ENCODE data around the gene COX5B.

The COX5B gene

DNA sequence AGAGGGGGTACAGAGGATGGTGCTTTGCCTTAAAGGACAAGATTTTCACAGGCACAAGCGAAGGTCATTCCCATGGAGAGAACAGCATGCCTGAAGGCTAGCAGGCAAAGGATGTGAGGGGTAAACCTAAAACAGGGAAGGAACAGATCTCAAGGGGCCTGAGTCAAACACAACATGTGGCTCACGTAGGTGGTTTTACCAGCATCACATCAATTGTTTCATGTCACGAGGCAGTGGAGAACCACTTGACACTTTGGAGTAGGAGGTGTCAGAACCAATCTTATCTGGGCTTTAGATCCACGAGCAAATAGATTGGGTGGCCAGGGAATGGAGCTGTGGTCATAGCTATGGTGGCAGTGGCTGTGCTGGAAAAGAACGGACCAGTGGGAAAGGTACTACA is 8.4 kb downstream of the COX5B start:
- H3K27ac ChIP-seq (ENCODE audit: poor library complexity, severe bottlenecking), result no peak overlapping the region
- H3K36me3 ChIP-seq (ENCODE audit: low read depth), result peaks cover 28% of the 10 kb centered on the region
- no peak overlapping the region for H3K4me3 ChIP-seq (ENCODE audit: severe bottlenecking)
- H3K9me3 ChIP-seq (ENCODE audit: severe bottlenecking), result no peaks in the 10 kb centered on the region
- TF ChIP-seq, protein P1, sequence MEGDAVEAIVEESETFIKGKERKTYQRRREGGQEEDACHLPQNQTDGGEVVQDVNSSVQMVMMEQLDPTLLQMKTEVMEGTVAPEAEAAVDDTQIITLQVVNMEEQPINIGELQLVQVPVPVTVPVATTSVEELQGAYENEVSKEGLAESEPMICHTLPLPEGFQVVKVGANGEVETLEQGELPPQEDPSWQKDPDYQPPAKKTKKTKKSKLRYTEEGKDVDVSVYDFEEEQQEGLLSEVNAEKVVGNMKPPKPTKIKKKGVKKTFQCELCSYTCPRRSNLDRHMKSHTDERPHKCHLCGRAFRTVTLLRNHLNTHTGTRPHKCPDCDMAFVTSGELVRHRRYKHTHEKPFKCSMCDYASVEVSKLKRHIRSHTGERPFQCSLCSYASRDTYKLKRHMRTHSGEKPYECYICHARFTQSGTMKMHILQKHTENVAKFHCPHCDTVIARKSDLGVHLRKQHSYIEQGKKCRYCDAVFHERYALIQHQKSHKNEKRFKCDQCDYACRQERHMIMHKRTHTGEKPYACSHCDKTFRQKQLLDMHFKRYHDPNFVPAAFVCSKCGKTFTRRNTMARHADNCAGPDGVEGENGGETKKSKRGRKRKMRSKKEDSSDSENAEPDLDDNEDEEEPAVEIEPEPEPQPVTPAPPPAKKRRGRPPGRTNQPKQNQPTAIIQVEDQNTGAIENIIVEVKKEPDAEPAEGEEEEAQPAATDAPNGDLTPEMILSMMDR (IDR thresholded peaks at IDR 0.05; ENCODE audit: poor library complexity, severe bottlenecking), result no peak
- ATAC-seq (ENCODE audit: low read depth), result no peak
- no peak for DNase-seq (ENCODE audit: low spot score)
- no peaks in the 10 kb centered on the region for H3K27me3 ChIP-seq (ENCODE audit: insufficient read depth, poor library complexity, severe bottlenecking)
- H3K4me1 ChIP-seq (ENCODE audit: insufficient read depth, poor library complexity, severe bottlenecking), result no peaks in the 10 kb centered on the region

DNA sequence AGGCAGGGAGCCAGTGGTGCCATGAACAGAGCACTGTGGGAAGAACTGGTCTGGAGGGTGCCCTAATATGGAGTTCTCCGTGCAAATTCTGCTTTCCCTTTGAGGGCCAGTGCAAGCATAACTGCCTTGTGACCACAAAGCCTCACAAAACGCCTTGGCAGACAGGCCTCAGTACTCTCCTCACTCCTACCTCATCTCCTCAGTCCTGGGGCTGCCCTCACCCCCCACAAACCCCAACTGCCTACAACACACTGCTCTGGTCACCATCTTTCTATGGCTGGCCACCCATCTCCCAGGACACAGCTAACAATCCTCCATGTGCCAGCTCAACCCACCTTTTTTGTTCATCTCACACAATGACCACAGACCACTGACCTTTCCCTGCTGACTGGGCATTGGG is 8.9 kb downstream of the COX5B start:
- H3K9me3 ChIP-seq (ENCODE audit: severe bottlenecking), result no peaks in the 10 kb centered on the region
- no peak overlapping the region for H3K27ac ChIP-seq (ENCODE audit: poor library complexity, severe bottlenecking)
- ATAC-seq (ENCODE audit: low read depth) (no peak), DNase-seq (ENCODE audit: low spot score) (no peak)
- TF ChIP-seq, protein P1 (IDR thresholded peaks at IDR 0.05; ENCODE audit: poor library complexity, severe bottlenecking), result no peak
- peaks cover 28% of the 10 kb centered on the region for H3K36me3 ChIP-seq (ENCODE audit: low read depth)
- no peaks in the 10 kb centered on the region for H3K27me3 ChIP-seq (ENCODE audit: insufficient read depth, poor library complexity, severe bottlenecking)
- H3K4me1 ChIP-seq (ENCODE audit: insufficient read depth, poor library complexity, severe bottlenecking), result no peaks in the 10 kb centered on the region
- no peak overlapping the region for H3K4me3 ChIP-seq (ENCODE audit: severe bottlenecking)

DNA sequence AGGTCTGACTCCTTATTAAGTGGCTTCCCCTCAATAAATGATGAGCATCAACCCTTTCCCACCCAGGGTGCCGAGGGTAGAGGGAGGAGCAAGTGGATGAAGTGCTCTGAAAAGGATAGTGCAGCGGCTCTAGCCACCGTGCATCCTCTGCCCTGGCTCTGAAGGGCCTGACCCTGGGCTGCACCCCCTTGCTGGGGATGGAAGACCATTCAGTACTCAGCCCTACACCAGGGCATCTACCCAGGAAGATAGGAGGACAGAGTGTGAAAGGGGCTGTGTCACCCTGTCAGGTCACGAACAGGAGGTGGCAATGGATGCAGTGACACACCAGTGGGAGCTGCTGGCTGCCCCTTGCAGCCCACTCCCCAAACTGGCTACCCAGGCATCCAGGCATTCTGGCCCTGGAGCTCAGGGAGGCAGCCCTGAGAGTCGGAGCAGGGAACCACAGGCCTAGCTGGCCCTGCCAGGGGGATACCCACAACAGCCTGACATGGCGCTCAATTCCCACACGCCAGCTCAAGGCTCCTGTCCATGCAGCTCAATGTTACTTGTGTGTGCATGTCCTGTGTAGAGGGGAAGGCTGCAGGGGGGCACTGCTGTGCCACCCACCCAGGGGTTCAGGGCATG is 10.4 kb downstream of the COX5B start:
- Histone ChIP-seq H3K4me3 (ENCODE audit: severe bottlenecking) (no peak overlapping the region), H3K27ac (ENCODE audit: poor library complexity, severe bottlenecking) (no peak overlapping the region), H3K27me3 (ENCODE audit: insufficient read depth, poor library complexity, severe bottlenecking) (no peaks in the 10 kb centered on the region), H3K36me3 (ENCODE audit: low read depth) (peaks cover 35% of the 10 kb centered on the region), H3K4me1 (ENCODE audit: insufficient read depth, poor library complexity, severe bottlenecking) (no peaks in the 10 kb centered on the region), H3K9me3 (ENCODE audit: severe bottlenecking) (no peaks in the 10 kb centered on the region)
- no peak for ATAC-seq (ENCODE audit: low read depth)
- no peak for DNase-seq (ENCODE audit: low spot score)
- TF ChIP-seq, protein P1 (IDR thresholded peaks at IDR 0.05; ENCODE audit: poor library complexity, severe bottlenecking), result no peak

DNA sequence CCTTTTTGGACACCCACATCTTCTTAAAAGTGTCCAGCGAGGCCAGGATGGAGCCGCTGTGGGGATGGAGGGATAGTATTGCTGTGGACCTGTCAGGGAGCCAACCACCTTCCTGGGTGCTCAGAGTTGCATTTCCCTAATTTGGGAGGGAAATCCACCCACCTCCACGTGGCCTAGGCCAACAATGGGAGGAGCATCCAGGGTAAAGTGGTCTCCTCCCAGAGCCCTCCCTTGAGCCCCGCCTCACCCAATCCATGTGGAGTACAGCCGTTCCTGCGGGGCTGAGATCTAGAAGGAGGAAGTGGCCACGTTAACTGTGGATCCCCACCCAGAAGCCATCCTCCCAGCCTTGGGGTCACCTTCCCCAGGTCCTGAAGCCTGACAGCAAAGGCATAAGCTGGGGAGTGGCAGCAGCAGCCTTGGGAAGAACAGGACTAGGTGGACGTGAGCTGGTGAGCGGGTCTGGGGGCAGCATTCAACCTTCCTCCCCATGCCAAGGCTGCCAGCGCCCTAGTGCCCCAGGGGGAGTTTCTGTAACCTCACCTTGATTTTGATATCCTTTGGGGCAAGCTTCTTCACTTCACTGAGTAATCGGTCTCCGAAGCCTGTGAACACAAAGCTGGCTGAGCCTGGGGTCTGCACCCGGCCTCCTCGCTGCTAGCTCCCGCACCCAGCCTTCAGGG is 11.2 kb downstream of the COX5B start:
- H3K4me1 ChIP-seq (ENCODE audit: insufficient read depth, poor library complexity, severe bottlenecking), result no peaks in the 10 kb centered on the region
- DNase-seq (ENCODE audit: low spot score) (no peak), ATAC-seq (ENCODE audit: low read depth) (no peak)
- TF ChIP-seq, protein P1 (IDR thresholded peaks at IDR 0.05; ENCODE audit: poor library complexity, severe bottlenecking), result no peak
- H3K36me3 ChIP-seq (ENCODE audit: low read depth), result peaks cover 41% of the 10 kb centered on the region
- H3K27me3 ChIP-seq (ENCODE audit: insufficient read depth, poor library complexity, severe bottlenecking), result no peaks in the 10 kb centered on the region
- H3K4me3 ChIP-seq (ENCODE audit: severe bottlenecking), result no peak overlapping the region
- no peak overlapping the region for H3K27ac ChIP-seq (ENCODE audit: poor library complexity, severe bottlenecking)
- H3K9me3 ChIP-seq (ENCODE audit: severe bottlenecking), result no peaks in the 10 kb centered on the region

Measured in RWPE2 (cell line).